ENCODE results near the gene GNG8. TPM values are rescaled to one million over a fixed set of nuclear protein-coding genes. Genes with fewer than 3 reads are reported as not detected.
A peak's percentile ranks its signal among the peaks of the same experiment; 100 is the strongest.

Gene GNG8
- total and polyA plus RNA-seq, 9 of the 15 experiments (the other 6 are each of a cell fraction or from before 2014, with no cell fraction given) = 1.3 TPM; not detected in 8

DNA sequence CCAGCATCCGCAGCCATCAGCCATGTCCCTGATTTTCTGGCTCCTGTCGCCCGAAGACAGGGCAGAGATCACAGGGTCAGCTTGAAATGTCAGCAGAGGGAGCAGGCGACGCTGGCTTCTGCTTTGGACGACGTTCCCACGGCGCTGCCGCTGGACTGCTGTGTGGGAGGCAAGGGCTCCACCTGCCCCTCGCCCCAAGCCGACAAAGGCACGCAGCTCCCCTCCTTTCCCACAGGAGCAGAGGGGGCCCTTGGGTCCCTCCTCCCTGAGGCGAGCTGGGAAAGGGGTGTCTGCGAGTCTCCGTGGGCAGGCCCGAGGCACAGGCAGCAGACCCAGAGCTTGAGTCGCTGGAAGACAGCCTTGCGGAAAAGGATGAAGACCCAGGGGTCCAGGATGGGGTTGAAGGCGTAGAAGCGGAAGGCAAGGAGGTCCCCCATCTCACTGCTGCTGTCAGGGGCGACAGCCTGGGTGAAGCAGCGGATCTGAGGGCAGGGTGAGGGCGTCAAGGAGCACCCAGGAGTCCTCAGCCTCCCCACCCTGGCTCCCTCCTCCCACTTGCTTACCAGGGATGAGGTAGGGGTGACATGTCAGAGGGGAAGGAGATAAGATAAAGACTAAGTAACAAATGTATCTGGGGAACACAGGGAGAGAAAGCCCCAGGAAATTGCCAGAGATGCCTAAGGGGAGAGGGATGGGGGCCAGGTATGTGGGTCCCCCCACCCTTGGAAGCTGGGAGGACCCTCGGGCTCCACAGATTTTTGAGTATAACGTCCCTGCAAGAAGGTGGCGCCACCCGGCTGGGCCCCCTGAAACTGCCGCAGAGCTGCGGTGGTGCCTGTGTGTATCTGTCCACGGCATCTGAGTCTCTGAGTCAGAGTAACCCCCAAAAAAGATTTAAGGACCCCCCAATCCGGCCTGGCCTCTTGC, 14.5 kb downstream of the GNG8 start (continued):
- TF ChIP-seq POLR2G (IDR thresholded peaks at IDR 0.05; ENCODE audit: low read depth, low read length) (no peak), KDM4B (IDR thresholded peaks at IDR 0.05; ENCODE audit: borderline replicate concordance in 2 of 2, low read depth in 1 of 2) (no peak), TFAM (CRISPR knock-in tag; conservative IDR thresholded peaks at IDR 0.05) (no peak), KAT8 (IDR thresholded peaks at IDR 0.05; ENCODE audit: low read depth) (no peak), ZNF274 (IDR thresholded peaks at IDR 0.05; ENCODE audit: borderline replicate concordance, low read depth, low read length) (no peak), RBM17 (IDR thresholded peaks at IDR 0.05; ENCODE audit: borderline replicate concordance, low read depth, low read length) (no peak), PYGO2 (tag; IDR thresholded peaks at IDR 0.05) (no peak), NR2C2 (CRISPR knock-in tag; IDR thresholded peaks at IDR 0.05) (no peak), NR2C2 (tag; IDR thresholded peaks at IDR 0.05) (no peak), ZNF354B (CRISPR knock-in tag; IDR thresholded peaks at IDR 0.05) (no peak), ZNF23 (CRISPR knock-in tag; IDR thresholded peaks at IDR 0.05) (no peak), ZFPM2 (CRISPR knock-in tag; IDR thresholded peaks at IDR 0.05) (no peak), SRF (CRISPR knock-in tag; IDR thresholded peaks at IDR 0.05) (no peak), RFX1 (IDR thresholded peaks at IDR 0.05) (no peak), C11orf30 (IDR thresholded peaks at IDR 0.05; ENCODE audit: low read depth) (no peak)
- TF ChIP-seq, protein P1, sequence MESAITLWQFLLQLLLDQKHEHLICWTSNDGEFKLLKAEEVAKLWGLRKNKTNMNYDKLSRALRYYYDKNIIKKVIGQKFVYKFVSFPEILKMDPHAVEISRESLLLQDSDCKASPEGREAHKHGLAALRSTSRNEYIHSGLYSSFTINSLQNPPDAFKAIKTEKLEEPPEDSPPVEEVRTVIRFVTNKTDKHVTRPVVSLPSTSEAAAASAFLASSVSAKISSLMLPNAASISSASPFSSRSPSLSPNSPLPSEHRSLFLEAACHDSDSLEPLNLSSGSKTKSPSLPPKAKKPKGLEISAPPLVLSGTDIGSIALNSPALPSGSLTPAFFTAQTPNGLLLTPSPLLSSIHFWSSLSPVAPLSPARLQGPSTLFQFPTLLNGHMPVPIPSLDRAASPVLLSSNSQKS (CRISPR knock-in tag; IDR thresholded peaks at IDR 0.05) = no peak
- TF ChIP-seq, protein P2, sequence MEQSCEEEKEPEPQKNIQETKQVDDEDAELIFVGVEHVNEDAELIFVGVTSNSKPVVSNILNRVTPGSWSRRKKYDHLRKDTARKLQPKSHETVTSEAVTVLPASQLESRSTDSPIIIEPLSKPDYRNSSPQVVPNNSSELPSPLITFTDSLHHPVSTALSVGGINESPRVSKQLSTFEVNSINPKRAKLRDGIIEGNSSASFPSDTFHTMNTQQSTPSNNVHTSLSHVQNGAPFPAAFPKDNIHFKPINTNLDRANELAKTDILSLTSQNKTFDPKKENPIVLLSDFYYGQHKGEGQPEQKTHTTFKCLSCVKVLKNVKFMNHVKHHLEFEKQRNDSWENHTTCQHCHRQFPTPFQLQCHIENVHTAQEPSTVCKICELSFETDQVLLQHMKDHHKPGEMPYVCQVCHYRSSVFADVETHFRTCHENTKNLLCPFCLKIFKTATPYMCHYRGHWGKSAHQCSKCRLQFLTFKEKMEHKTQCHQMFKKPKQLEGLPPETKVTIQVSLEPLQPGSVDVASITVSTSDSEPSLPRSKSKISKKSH (CRISPR knock-in tag; IDR thresholded peaks at IDR 0.05) = no peak
- TF ChIP-seq, protein P3, sequence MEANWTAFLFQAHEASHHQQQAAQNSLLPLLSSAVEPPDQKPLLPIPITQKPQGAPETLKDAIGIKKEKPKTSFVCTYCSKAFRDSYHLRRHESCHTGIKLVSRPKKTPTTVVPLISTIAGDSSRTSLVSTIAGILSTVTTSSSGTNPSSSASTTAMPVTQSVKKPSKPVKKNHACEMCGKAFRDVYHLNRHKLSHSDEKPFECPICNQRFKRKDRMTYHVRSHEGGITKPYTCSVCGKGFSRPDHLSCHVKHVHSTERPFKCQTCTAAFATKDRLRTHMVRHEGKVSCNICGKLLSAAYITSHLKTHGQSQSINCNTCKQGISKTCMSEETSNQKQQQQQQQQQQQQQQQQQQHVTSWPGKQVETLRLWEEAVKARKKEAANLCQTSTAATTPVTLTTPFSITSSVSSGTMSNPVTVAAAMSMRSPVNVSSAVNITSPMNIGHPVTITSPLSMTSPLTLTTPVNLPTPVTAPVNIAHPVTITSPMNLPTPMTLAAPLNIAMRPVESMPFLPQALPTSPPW (CRISPR knock-in tag; IDR thresholded peaks at IDR 0.05) = peak; percentile 2; the same call in 1 of the 2 replicates
- TF ChIP-seq, protein P4, sequence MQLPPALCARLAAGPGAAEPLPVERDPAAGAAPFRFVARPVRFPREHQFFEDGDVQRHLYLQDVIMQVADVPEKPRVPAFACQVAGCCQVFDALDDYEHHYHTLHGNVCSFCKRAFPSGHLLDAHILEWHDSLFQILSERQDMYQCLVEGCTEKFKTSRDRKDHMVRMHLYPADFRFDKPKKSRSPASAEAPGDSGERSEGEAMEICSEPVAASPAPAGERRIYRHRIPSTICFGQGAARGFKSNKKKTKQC (CRISPR knock-in tag; IDR thresholded peaks at IDR 0.05) = no peak
- TF ChIP-seq, protein P5, sequence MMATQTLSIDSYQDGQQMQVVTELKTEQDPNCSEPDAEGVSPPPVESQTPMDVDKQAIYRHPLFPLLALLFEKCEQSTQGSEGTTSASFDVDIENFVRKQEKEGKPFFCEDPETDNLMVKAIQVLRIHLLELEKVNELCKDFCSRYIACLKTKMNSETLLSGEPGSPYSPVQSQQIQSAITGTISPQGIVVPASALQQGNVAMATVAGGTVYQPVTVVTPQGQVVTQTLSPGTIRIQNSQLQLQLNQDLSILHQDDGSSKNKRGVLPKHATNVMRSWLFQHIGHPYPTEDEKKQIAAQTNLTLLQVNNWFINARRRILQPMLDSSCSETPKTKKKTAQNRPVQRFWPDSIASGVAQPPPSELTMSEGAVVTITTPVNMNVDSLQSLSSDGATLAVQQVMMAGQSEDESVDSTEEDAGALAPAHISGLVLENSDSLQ (IDR thresholded peaks at IDR 0.05) = peak; percentile 29; the same call in 1 of the 2 replicates
- TF ChIP-seq, protein P6, sequence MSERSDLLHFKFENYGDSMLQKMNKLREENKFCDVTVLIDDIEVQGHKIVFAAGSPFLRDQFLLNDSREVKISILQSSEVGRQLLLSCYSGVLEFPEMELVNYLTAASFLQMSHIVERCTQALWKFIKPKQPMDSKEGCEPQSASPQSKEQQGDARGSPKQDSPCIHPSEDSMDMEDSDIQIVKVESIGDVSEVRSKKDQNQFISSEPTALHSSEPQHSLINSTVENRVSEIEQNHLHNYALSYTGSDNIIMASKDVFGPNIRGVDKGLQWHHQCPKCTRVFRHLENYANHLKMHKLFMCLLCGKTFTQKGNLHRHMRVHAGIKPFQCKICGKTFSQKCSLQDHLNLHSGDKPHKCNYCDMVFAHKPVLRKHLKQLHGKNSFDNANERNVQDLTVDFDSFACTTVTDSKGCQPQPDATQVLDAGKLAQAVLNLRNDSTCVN (CRISPR knock-in tag; IDR thresholded peaks at IDR 0.05) = no peak

All from K562 (cell line).